HepG2 (cell line): ENCODE data around the gene KRTAP10-4. TPM values are rescaled to one million over a fixed set of nuclear protein-coding genes. Genes with fewer than 3 reads are reported as not detected.

Source experiments
- EEA1 ChIP-seq: sonication (generic); formaldehyde crosslinking; IDR thresholded peaks from 2 replicates; pipeline ENCODE4 v1.5.1; 2020; ENCODE audit warnings: mild to moderate bottlenecking, missing genetic modification reagents, borderline replicate concordance
- HCFC1 ChIP-seq: fragments of 150-350 bp; IDR thresholded peaks from 2 replicates; pipeline ENCODE4 v1.6.1; 2014; ENCODE audit warnings: low read depth, low read length
- HNRNPLL ChIP-seq: fragments of 200-400 bp; formaldehyde crosslinking; IDR thresholded peaks from 2 replicates; pipeline ENCODE4 v1.6.1; 2017; ENCODE audit warnings: mild to moderate bottlenecking, low read depth, low read length; ENCODE audit not compliant: poor library complexity, severe bottlenecking
- HOXA5 ChIP-seq: sonication (generic); formaldehyde crosslinking; IDR thresholded peaks from 2 replicates; pipeline ENCODE4 v1.4.0; 2020; ENCODE audit warnings: missing genetic modification reagents
- MXI1 ChIP-seq: IDR thresholded peaks from 3 replicates; pipeline ENCODE4 v1.6.1; 2012; ENCODE audit warnings: low read depth, low read length, inconsistent platforms, borderline replicate concordance
- ZNF10 ChIP-seq: sonication (generic); formaldehyde crosslinking; IDR thresholded peaks from 2 replicates; pipeline ENCODE4 v1.4.0; 2020; ENCODE audit warnings: mild to moderate bottlenecking, low read depth, missing genetic modification reagents, borderline replicate concordance
- ZNF251 ChIP-seq: sonication (generic); formaldehyde crosslinking; IDR thresholded peaks from 2 replicates; pipeline ENCODE4 v1.9.0; 2021; ENCODE audit warnings: mild to moderate bottlenecking, missing genetic modification reagents
- ZNF329 ChIP-seq: sonication (generic); formaldehyde crosslinking; IDR thresholded peaks from 2 replicates; pipeline ENCODE4 v1.9.0; 2021; ENCODE audit warnings: low read depth, mild to moderate bottlenecking, missing genetic modification reagents
- ZNF44 ChIP-seq: sonication (generic); formaldehyde crosslinking; IDR thresholded peaks from 2 replicates; pipeline ENCODE4 v1.5.1; 2020; ENCODE audit warnings: mild to moderate bottlenecking, missing genetic modification reagents
- ZNF891 ChIP-seq: sonication (generic); formaldehyde crosslinking; IDR thresholded peaks from 2 replicates; pipeline ENCODE4 v1.5.0; 2020; ENCODE audit warnings: mild to moderate bottlenecking, missing genetic modification reagents
- polyA plus RNA-seq, 8 experiments: library from polyadenylated mRNA; depleted of rRNA in 3 of 8; stranded (reverse) in 7 of 8; unstranded in 1 of 8; fragments of >200 nt; fragmentation: Illumina TruSeq in 4 of 8; extraction: Trizol in 4 of 8; gene quantifications; 2 replicates each; pipeline versions ENCODE4 v1.2.1 to v1.2.3, GENCODE V29; 2011 to 2016; ENCODE audit warnings: low read depth in 4 of 8, missing spikeins in 1 of 8, mixed read lengths in 1 of 8; ENCODE audit not compliant: insufficient read depth in 1 of 8
- total RNA-seq, 5 experiments: library from RNA; depleted of rRNA; stranded (reverse); fragments of >200 nt; fragmentation: Illumina TruSeq; extraction: Trizol; gene quantifications; 2 replicates each; pipeline ENCODE4 v1.2.3, GENCODE V29; 2016; ENCODE audit warnings: low read depth in 1 of 5
- TF ChIP-seq, protein P1 (sequence below), 2 experiments: sonication (generic) in 1 of 2; formaldehyde crosslinking in 1 of 2; IDR thresholded peaks; 2 replicates each; pipeline versions ENCODE4 v1.5.1 to v1.6.1; 2011 to 2020; ENCODE audit warnings: borderline replicate concordance in 1 of 2, low read depth in 1 of 2, low read length in 1 of 2, mild to moderate bottlenecking in 1 of 2, missing genetic modification reagents in 1 of 2, moderate library complexity in 1 of 2
- TF ChIP-seq, protein P2 (sequence below): sonication (generic); formaldehyde crosslinking; IDR thresholded peaks from 2 replicates; pipeline ENCODE4 v1.4.0; 2020; ENCODE audit warnings: mild to moderate bottlenecking, missing genetic modification reagents
- TF ChIP-seq, protein P3 (sequence below): sonication (generic); formaldehyde crosslinking; IDR thresholded peaks from 2 replicates; pipeline ENCODE4; 2020; ENCODE audit warnings: missing genetic modification reagents, mild to moderate bottlenecking, borderline replicate concordance
- TF ChIP-seq, protein P4 (sequence below): sonication (generic); formaldehyde crosslinking; conservative IDR thresholded peaks from 2 replicates; pipeline ENCODE4 v1.8.0; 2022; ENCODE audit warnings: missing genetic modification reagents
- TF ChIP-seq, protein P5 (sequence below), 2 experiments: sonication (generic) in 1 of 2; formaldehyde crosslinking in 1 of 2; IDR thresholded peaks; 2 replicates each; pipeline versions ENCODE4 v1.4.0 to v1.6.1; 2016 to 2020; ENCODE audit warnings: borderline replicate concordance in 1 of 2, low read depth in 1 of 2, mild to moderate bottlenecking in 1 of 2, missing genetic modification reagents in 1 of 2

KRTAP10-4 gene
- total and polyA plus RNA-seq, 2 of the 13 experiments (the other 11 are each of a cell fraction or from before 2014, with no cell fraction given), result not detected

DNA sequence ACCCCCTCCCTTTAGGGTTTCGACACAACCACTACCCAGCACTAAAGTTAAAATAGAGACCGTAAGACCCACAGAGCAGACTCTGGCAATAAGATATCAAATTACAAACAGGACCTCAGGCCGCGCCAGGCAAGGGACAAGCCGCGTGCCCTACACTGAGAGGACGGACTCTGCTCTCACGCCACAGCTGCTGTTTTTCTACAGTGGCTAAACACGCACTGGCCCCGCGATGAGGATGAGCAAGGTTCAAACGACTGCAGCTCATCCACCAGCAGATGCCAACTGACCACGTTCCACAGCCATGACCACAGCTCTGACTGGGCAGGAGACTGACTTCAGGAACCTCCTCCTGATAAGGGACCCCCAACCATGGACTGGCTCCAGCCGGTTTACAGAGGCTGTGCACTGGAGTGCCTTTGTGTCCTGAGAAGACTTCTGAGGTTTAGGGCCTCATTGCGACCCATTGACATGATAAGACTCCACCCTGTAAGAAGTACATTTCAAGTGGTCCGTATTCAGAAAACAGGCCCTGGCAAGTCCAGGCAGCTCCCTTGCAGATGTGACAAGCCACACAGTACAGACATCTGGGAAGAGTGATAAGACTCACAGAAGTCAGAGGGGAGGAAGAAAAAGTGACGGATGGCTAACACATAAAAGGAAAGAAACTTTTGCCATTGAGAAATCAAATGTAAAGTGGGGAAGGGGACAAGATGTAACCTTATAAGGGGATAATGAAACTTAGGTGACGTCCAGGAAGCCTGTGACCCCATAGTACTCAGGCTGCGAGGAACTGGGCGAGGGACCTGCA, 20.3 kb downstream of the KRTAP10-4 start (continued):
- TF ChIP-seq, protein P1, sequence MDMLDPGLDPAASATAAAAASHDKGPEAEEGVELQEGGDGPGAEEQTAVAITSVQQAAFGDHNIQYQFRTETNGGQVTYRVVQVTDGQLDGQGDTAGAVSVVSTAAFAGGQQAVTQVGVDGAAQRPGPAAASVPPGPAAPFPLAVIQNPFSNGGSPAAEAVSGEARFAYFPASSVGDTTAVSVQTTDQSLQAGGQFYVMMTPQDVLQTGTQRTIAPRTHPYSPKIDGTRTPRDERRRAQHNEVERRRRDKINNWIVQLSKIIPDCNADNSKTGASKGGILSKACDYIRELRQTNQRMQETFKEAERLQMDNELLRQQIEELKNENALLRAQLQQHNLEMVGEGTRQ (IDR thresholded peaks at IDR 0.05; ENCODE audit: low read depth, low read length), result no peak
- TF ChIP-seq, protein P1 (CRISPR knock-in tag; IDR thresholded peaks at IDR 0.05; ENCODE audit: borderline replicate concordance), result peak; percentile 54; the same call in 1 of the 2 replicates
- TF ChIP-seq ZNF329 (CRISPR knock-in tag) (no peak), HCFC1 (no peak), ZNF10 (no peak), MXI1 (peak; percentile 23; the same call in 1 of the 3 replicates), HNRNPLL (no peak), EEA1 (CRISPR knock-in tag) (no peak), ZNF891 (peak; percentile 56; the same call in 1 of the 2 replicates), HOXA5 (CRISPR knock-in tag) (0 out of 2 replicates have a peak, but pooled peaks have one; percentile 42), ZNF251 (no peak), ZNF44 (no peak)
- TF ChIP-seq, protein P2, sequence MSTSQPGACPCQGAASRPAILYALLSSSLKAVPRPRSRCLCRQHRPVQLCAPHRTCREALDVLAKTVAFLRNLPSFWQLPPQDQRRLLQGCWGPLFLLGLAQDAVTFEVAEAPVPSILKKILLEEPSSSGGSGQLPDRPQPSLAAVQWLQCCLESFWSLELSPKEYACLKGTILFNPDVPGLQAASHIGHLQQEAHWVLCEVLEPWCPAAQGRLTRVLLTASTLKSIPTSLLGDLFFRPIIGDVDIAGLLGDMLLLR (CRISPR knock-in tag), result no peak
- TF ChIP-seq, protein P3, sequence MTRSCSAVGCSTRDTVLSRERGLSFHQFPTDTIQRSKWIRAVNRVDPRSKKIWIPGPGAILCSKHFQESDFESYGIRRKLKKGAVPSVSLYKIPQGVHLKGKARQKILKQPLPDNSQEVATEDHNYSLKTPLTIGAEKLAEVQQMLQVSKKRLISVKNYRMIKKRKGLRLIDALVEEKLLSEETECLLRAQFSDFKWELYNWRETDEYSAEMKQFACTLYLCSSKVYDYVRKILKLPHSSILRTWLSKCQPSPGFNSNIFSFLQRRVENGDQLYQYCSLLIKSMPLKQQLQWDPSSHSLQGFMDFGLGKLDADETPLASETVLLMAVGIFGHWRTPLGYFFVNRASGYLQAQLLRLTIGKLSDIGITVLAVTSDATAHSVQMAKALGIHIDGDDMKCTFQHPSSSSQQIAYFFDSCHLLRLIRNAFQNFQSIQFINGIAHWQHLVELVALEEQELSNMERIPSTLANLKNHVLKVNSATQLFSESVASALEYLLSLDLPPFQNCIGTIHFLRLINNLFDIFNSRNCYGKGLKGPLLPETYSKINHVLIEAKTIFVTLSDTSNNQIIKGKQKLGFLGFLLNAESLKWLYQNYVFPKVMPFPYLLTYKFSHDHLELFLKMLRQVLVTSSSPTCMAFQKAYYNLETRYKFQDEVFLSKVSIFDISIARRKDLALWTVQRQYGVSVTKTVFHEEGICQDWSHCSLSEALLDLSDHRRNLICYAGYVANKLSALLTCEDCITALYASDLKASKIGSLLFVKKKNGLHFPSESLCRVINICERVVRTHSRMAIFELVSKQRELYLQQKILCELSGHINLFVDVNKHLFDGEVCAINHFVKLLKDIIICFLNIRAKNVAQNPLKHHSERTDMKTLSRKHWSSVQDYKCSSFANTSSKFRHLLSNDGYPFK, result no peak; the same call in 1 of the 2 replicates
- TF ChIP-seq, protein P4, sequence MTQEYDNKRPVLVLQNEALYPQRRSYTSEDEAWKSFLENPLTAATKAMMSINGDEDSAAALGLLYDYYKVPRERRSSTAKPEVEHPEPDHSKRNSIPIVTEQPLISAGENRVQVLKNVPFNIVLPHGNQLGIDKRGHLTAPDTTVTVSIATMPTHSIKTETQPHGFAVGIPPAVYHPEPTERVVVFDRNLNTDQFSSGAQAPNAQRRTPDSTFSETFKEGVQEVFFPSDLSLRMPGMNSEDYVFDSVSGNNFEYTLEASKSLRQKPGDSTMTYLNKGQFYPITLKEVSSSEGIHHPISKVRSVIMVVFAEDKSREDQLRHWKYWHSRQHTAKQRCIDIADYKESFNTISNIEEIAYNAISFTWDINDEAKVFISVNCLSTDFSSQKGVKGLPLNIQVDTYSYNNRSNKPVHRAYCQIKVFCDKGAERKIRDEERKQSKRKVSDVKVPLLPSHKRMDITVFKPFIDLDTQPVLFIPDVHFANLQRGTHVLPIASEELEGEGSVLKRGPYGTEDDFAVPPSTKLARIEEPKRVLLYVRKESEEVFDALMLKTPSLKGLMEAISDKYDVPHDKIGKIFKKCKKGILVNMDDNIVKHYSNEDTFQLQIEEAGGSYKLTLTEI (CRISPR knock-in tag), result no peak
- TF ChIP-seq, protein P5, sequence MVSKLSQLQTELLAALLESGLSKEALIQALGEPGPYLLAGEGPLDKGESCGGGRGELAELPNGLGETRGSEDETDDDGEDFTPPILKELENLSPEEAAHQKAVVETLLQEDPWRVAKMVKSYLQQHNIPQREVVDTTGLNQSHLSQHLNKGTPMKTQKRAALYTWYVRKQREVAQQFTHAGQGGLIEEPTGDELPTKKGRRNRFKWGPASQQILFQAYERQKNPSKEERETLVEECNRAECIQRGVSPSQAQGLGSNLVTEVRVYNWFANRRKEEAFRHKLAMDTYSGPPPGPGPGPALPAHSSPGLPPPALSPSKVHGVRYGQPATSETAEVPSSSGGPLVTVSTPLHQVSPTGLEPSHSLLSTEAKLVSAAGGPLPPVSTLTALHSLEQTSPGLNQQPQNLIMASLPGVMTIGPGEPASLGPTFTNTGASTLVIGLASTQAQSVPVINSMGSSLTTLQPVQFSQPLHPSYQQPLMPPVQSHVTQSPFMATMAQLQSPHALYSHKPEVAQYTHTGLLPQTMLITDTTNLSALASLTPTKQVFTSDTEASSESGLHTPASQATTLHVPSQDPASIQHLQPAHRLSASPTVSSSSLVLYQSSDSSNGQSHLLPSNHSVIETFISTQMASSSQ (IDR thresholded peaks at IDR 0.05; ENCODE audit: low read depth), result no peak
- TF ChIP-seq, protein P5 (CRISPR knock-in tag; IDR thresholded peaks at IDR 0.05; ENCODE audit: borderline replicate concordance), result no peak
